Myocyte (in vitro differentiated cells): Measurements from ENCODE around the gene ENAH. TPM values are rescaled to one million over a fixed set of nuclear protein-coding genes. Genes with fewer than 3 reads are reported as not detected.

Experiments
- DNase-seq: peaks from one replicate; pipeline ENCODE4 v3.0.0-alpha.2; 2012; ENCODE audit warnings: low read depth
- total RNA-seq: library from RNA; depleted of rRNA; stranded (reverse); fragments of >200 nt; gene quantifications from 2 replicates; pipeline ENCODE4 v1.2.3, GENCODE V29; 2014

The ENAH gene
- total RNA-seq, 1 donor from 2014 or later = 88.1 TPM

DNA sequence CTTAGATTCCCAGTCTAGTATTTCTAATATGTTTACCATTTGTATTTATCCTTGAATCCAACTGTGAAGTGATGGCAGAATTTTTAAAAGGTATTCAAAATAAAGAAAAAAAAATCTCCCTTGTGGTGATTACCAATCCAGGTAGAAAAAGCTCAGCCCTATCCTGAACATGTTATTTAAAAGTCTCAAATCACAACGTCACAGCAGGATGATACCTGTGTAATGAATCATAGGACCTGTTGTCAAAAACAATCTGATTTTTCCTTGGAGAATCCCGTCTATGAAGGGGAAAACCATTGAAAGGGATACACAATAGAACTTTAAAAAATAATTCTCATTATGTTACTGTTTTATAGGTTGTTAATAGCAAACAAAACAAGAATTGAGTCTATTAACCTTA is 148.1 kb downstream of the ENAH start:
- DNase-seq = no peak

DNA sequence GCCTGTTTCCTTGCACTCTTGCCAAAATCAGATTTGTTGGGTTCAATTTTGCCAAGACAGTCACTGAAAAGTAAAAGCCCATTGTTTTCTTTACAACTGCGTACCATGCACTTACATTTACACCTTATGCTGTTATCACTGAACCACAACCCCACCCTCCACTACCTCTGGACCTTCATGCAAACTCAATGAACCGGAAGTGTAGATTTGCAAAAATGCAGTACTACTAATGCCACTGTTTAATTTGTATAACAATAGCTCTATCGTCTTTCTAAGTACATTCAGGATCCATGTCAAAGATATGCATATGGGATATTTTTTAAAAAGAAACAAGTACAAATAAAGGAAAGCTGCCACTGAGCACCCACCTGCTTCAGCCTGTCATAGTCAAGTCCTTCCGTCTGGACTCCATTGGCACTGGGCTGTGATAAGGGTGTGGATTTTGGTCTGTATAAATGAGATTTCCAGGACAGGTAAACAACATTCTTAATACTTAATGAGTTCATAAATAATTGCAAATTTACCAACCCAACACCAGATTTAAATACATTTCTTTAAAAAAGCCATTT is 152.2 kb downstream of the ENAH start:
- no peak for DNase-seq

DNA sequence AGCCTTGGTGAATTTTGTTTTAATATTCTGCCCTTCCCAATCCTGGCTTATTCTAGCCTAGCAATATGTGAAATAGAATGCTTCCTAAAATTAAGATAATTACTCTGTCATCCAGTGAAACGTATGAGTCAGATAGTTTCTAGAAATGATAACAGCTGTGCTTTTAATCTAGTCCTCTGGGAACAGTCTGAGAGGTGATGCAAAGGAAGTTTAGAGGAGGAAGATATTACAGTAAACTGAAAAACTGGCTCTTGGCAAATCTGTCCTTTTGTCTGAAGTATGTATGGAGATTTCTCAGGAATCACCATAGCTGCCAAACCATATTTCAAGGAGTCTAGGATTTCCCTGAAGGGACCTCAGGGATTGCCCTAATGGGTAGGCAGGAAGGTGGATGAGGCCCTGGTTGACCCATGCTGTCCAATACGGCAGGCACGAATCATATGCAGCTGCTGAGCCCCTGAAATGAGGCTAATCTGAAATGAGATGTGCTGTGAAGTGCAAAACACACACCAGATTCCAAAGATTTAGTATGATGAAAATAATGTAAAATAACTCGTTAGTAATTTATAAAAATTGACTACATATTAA is 154.3 kb downstream of the ENAH start:
- peak; percentile 66 for DNase-seq

DNA sequence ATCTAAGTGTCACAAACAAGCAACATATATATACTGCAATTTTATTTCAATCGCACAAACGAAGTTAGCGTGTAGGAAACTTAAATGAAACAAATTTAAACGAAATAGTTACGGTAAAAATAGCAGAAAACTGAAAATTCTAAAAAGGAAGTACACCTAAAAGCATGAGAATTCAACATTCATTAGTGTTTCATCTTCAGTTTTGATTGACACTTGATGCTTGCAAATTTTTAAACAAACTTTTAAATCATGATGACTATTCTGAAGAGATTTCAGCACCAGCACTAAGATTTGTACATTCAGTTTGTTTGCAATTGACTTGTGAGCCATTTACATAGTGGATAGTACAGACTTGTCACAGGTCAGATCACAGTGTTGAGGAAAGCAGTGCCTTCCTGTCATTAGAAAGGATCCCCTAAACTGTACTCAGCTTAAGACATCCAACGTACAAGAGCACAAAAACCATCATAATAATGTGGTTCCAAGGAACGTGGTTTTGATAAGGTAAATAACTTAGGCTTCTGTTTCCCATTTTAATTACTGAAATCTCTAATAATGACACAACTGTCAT is 158.0 kb downstream of the ENAH start:
- no peak for DNase-seq

DNA sequence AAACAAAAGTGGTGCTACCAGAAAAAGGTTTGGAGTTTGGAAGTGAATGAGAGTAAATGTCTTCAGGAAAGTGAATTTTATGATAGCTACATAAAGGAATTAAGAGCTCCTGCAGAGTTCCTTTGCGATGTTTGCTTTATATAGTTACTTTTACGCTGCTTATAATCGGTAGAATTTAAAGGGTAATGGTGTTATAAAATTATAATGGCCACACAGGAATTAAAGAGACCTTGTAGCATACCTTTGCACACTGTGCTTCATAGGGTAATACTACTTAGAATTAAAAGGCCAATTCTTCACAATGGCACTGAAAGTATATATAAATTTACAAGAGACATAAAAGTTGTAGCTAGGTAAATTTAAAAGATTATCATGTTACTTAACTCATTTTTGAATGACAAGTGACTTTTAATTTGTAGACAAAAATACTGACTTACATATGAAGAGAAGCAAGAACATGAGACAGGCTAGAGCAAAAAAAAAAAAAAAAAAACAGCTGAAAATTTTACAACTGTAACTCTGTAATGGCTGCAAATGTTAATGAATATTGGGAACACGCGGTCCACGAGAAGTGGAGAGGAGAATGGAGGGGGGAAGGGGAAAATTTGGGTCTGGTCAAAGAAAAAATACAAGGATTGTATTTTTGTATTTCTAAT is 159.2 kb downstream of the ENAH start:
- no peak for DNase-seq

DNA sequence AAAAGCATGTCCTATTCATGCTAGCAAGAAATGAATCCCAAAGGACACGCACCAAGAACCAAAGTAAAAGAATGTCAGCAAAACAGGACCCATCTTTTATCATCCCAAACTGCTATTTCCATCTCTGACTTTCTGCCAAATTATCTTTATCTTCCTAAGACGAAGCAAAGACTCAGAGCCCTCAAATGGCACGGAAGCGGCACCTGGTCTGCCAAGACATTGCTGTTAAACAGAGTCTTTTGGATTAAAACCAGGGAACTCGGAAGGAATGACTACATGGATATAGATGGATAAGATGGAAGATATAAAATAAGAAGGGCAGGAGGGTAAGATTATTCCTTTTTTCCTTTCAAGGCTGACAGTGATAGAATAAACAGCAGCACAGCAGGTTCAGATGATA is 164.2 kb downstream of the ENAH start:
- no peak for DNase-seq

DNA sequence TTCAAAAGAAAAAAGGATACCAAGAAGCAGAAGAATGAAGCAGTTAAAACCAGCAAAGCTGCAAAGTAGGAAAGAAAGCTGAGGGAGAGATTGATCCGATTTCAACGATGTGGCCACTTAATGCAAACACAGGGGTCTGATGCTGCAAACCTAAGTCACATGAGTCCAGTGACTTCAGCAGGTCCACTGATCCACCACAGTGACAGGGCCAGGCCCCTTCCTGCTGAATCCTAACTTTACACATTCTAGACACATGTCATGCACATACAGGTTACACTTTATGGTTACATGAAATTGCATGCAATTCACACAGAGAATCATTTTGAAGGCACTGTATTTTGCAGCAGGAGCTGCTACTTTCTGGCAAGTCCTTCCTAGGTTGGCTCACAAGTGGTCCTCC is 166.1 kb downstream of the ENAH start:
- no peak for DNase-seq

DNA sequence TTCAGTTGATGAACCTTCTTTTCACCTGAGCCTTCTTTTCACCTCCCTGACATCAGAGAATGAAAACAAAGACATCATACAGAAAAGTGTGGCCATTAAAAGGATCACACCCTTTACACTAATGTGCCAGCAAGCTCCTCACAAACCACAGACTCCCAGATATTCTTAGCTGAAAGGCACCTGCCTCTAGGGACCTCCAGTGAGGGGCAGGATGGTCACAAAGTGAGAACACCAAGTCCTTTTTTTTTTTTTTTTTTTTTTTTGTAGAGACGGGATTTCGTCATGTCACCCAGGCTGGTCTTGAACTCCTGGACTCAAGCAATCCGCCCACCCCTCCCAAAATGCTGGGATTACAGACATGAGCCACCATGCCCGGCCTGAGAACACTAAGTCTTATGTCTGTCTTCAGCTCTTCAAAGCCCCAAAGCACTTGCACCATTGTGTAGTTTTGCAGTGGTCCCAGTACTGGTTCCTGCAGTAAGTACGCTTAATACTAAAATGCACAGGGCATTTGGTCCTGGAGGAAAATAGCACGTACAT is 166.9 kb downstream of the ENAH start:
- no peak for DNase-seq

DNA sequence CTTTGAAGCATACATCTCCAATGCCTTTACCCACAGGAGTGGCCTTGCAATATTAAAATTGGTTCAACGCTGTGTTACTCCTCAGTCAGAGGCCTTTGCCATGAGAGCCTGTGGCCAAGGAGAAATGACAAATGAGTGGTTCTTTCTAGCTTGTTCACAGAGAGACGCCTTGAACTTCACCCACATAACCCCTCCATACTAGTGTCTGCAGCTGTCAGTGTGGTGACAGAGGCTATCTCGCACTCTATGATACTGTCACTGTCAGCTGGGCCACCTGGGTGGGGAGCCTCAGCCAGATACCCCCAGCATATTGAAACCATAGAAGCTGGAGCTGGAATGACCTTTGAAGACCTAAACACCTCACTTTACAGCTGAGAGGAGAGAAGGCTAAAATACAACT is 167.7 kb downstream of the ENAH start:
- DNase-seq = peak; percentile 74

DNA sequence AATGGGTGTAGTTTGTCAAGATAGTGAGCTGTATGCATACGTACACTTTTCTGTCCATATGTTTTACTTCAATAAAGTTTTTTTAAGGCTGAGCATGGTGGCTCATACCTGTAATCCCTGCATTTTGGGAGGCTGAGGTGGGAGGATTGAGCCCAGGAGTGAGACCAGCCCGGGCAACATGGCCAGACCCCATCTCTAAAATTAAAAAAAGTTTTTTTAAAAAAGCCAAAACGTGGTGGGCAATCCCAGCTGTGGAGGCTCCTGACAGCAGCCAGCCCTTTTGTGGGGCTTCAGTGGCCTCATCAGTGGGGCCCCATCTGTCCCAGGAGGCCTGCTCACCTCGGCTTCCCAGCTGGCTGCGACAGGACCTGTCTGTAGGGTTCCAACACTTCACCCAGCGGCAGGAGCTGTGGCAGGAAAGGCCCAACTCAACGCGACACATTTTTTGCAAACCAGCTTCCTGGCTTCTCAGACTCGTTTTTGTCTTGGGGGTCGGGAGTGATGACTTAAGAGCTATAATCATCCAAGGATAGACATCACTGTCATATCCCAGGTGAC is 168.2 kb downstream of the ENAH start:
- no peak for DNase-seq

DNA sequence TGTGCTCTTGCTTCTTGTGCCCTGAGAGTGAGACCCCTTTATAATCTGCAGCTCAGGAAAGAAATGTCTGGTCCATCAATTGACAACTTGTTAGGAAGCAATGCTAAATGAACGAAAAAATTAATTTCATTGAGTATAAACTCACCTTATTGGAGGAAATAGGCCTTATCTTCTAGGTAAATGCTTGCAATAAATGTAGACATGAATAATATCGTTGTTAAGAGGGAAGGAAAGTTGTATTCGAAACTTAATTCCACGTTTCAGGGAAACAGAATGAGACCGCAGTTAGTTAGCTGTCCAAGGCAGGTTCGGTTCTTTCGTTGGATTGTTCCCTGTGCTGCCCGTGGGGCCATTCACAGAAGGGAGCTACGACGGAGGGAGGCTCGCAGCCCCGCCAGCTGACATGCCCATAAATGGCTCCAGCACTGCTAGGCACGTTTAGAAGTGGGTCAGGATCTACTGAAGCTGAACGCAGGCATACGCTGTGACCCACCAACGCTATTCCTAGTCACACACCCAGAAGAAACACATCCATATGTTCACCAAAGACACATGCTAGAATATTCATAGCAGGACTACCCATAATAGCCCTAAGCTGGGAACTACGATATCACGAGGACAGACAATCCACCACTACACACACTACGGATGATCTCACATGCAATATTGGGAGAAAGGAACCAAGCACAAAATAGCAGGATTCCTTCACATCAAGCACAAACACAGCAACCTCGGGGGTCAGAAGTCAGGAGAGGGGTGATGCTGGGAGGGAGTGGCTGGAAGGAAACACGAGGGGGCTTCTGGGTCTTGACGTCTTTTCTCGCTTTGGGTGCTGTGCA is 168.9 kb downstream of the ENAH start:
- no peak for DNase-seq

DNA sequence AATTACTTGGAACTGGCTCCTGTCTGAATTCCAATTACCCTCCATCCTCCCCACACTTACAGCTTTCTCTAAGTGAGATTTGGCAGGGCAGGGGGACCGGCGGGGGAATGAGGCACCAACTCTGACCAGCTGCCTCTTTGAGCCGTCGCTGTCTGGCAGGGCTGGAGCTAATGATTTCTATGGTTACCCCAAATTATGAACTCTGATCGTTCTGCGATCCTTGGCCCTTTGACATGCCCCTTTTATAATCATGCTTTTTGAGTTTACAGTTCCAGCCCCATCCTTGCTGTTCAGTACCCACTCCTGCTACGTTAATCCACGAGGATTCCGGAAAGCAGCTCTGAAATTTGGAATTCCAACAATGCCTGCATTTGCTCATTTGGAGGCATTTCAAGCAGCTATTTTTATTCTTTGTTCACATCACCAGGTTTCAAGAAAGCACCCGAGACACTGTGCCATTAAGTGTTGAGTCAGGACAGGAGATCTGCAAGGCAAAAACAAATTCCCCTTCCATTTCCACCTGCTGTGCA is 170.4 kb downstream of the ENAH start:
- DNase-seq = peak; percentile 43

DNA sequence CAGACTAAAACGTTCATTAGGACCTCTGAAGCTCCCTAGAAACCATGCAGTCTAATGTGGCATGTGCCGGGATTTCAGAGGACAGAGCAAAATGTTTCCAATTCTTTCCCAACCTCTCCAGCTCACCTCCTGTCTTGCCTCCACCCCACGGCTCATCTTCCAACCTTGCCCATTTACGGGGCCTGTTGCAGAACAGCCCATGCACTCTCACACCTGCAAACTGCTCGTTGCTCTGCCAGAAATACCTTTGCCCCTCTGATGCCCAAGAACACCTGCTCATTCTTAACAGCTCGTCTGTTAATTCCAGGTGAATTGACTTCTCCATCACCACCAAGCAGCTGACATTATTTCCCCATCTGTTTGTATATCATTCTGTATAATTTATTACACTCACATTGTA is 171.2 kb downstream of the ENAH start:
- no peak for DNase-seq

DNA sequence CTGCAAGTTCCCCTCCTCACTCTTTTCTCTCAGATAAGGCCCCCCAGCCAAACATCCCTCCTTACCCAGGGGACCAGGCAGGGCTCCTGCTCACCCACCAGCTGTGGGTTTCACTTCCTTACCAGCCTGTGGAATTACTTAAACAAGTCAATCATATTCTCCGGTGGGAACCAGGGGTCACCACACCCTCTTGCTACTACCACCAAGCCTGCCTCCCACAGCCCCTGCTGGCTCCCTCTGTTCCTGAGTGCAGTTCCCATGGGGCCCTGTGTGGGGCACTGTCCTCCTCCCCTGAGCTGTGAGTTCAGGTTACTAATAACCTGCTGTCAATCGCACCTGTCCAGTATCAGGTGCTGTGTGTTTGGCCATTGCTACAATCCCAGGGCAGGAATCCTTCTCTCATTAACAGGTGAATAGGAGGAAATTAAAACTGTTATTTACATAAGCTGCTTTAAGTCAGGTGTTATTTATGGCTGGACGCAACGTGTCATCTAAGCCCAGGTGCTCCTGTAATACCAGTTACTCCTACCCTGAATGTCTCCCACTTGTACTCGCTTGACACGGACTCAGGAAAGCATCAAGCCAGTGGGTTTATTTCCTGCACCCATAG is 172.0 kb downstream of the ENAH start:
- peak; percentile 28 for DNase-seq

DNA sequence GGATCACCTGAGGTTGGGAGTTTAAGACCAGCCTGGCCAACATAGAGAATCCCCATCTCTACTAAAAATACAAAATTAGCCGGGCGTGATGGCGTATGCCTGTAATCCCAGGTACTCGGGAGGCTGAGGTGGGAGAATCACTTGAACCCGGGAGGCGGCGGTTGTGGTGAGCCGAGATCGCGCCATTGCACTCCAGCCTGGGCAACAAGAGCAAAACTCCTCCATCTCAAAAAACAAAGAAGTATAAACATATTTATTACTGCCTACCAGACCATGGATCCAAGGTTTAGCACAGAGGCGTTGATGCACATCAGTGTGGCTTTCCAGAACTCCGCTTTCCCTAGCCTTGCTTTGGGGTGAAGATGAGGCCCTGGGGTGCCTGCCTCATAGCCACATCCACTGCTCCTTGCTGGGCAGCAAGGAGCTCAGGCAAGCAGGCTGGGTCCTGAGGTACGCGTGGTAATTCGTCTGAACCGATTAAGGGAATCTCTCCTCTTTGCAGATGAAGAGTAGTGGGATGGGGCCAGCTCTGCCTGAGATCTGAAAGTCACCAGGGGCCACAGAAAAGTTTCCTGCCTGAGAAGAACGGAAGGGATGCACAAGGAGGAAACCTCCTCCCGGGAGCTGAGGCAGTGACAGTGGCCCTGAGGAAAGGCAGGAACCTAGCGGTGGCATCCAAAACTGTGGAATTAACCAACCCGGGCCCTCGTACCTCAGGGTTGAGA is 172.8 kb downstream of the ENAH start:
- no peak for DNase-seq

DNA sequence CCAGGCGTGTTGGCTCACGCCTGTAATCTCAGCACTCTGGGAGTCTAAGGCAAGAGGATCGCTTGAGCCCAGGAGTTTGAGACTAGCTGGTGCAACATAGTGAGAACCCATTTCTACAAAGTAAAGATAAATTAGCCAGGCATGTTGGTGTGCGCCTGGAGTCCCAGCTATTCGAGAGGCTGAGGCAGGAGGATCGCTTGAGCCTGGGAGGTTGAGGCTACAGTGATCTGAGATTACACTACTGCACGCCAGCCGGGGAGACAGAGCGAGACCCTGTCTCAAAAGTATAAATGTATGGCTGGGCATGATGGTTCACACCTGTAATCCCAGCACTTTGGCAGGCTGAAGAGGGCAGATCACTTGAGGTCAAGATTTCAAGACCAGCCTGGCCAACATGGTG is 173.6 kb downstream of the ENAH start:
- no peak for DNase-seq

DNA sequence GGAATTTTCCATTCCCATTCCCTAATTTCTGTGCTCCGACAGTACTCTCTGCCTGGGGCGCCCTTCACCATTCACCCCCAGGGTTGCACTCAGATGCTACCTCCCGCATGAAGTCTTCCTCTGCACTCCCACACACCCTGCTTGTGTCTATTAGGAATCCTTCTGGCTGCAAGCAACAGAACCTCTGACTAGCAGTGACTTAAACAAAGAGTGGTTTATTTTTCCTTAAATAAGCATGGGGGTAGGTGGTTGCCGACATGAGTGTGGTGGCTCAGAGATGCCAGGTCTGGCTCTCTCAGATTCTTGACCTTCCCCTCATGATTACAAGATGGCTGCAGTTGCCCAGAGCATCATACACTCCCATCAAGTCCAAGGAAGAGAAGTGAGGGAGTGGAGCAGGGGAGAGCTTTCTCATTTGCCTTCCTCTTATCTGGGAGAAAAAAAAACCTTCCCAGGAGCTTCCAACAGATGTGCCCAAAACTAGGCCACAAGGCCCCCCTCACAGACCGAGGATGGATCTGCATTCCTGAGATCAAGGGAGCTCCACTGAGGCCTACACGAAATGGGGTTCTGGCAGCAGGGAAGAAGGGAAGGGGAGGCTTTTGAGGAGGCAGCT is 175.5 kb downstream of the ENAH start:
- DNase-seq = no peak

DNA sequence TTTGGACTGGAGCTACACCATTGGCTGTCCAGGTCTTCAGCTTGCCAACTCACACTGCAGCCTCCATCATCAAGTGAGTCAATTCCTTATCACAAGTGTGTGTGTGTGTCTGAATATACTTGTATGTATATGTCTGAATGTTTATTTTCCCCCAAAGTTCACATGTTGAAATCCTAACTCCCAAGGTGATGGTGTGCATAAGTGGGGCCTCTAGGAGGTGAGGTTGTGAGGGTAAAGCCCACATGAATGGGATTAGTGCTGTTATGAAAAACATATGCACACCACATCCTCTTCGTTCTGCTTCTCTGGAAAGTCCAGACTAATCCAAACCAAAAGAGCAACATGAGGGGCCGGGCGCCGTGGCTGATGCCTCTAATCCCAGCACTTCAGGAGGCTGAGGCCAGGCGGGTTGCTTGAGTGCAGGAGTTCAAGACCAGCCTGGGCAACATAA is 176.4 kb downstream of the ENAH start:
- no peak for DNase-seq

DNA sequence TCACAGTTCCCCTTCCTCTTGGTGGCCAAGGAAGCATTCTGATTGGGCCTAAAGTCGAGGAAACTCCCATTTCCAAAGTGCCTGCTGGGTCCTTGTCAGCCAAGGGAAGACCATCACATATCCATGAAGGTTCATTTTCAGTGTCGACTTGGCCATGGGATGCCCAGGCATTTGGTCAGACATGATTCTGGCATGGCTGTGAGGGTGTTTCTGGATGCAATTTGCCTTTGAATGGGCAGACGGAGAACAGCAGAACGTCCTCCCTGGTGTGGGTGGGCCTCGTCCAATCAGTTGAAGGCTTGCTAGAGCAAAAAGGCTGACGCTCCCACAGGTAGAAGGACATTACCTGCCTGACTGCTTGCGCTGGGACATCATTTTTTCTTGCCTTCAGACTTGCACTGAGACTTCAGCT is 176.8 kb downstream of the ENAH start:
- DNase-seq = no peak
